Inferior parietal cortex (tissue), 1 donor: ENCODE results near the gene NRG3.

Source experiments
- DNase-seq: peaks from one replicate; pipeline ENCODE4 v3.0.0-alpha.2; 2016; ENCODE audit errors: extremely low spot score

Gene NRG3

DNA sequence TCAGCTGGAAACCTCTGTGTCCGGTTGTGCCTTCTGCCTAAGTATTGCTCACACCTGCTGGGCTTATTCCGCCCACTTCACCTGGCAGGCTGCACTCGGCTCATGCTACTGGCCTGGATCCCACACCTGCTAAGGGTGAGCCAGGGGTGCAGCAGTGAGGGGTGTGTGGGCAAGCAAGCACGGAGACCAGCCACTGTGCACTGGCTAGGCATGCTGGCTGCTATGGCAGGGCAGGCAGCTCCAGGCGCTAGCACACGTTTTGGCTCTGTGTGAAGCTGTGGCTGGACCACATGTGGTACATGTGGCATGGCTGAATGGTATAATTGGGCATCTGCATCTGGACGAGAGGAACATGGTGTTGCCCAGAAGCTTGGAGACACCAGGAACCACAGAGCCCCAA lies 940.7 kb downstream of the NRG3 start:
- no peak for DNase-seq

DNA sequence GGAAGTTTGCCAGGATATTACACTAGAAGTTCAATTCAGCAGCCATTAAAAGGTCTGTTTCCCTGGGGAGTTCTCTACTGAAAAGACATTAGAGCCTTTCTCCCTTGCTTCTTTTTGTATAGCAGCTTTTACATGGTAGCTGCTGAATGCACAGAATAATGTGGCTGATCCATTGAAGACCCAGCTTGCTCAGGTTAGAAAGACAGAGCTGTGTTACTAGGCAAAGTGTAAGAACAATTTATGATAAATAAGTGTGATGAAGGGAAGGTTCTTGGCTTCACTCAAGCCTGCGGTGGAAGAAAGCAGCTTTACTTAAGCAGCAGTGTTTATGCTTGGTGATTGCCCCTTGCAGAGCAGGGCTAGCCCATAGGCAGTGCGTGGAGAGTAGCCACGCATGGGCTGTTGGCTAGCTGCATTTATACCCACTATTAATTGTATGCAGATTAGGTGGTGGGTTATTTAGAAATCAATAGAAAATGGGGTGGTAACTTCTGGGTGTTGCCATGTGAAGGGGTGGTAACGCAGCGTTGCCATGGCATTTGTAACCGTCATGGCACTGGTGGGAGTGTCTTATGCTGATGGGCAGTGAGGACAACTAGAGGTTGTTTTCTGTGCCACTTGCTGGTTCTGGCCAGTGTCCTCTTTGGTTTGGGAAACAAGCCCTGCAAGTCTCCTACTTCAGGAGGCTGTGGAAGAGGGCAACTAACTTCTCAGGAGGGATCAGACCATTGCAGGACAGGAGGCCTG lies 942.9 kb downstream of the NRG3 start:
- DNase-seq = no peak

DNA sequence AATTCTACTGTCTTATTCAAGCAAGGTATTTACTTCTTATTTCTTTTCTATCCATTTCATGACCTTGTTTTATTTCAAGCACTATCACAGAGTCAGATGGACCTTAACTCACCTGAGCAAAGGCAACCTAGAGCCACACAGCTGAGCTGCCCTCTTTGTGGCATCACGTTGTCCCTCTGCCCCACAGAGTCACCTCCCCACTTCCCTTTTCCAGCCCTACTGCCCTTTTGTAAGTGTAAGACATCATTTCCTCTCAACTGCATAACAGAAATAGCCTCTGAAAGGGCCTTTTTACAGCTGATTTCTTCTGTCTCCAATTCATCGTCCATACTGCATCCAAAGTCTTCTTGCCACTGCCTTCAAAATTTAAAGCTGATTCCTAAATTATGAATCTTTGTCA lies 946.0 kb downstream of the NRG3 start:
- DNase-seq = no peak

DNA sequence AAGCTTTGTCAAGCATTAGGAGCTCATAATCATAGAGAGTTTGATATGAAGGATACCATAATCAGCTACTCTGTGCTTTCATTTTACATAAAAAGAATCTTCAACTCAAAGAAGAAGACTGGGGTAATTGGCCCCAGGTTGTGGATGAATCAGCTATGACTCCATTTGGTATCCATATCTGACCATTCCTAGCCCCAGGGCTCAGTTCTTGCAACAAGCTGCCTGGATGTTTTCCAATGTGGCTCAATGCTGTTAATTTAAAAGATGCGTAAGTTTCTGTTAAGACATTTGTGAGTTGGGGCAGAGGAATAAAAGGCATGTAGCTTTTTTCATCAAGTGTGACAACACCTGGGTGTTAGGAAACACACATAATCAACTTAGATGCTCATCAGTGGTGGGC lies 951.1 kb downstream of the NRG3 start:
- DNase-seq = no peak

DNA sequence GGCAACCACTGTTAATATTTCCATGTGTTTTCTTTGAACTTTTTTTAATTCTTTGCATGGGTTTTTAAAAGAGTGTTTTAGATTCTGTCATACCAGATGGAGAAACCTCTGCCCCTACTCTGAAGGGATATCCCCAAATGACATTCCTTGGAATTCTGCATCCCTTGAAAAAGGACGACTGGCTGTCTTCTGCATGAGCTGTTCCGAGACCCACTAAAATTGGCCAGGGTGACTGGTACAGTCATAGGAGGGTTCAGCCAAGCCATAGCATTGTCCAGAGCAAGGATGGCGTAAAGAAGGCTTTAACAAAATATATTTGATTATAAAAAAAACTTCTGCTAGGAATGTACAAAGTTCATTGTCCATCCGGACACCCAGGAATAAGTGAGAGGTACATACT lies 952.9 kb downstream of the NRG3 start:
- DNase-seq = no peak

DNA sequence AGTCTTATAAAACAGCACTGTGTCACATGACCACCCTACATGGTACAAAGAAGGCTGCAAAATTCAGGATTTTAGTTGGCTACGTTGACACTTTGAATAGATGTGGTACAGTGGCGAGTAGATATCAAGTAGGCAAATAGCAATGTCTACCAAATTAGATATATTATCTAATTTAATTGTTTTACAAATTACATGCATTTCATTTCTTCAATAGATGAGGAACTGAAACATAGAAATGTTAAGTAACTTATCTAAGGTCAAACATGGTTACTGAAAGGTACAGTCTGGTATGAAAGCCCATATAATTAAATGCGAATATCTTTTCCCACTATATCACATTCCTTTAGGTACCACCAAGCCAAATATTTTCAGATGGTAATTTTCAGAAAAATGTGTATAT lies 972.2 kb downstream of the NRG3 start:
- DNase-seq = no peak

DNA sequence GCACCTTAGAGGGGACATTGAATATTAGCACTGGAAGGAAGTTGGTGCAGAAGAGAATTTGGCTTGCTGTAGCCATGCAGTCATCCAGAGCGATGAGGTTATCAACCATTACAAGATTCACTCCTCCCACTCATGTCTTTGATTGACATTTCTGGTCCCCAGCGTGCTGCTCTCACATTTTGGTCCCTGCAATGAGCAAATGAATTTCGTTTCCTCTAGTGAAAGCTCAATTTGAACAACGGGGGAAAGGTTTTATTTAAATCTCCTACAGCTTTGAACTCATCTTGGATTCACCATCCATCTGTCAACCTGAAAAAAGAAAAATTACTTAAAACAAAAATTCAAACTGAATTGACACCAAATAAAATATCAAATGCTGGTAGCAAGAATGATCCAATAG lies 975.2 kb downstream of the NRG3 start:
- no peak for DNase-seq

DNA sequence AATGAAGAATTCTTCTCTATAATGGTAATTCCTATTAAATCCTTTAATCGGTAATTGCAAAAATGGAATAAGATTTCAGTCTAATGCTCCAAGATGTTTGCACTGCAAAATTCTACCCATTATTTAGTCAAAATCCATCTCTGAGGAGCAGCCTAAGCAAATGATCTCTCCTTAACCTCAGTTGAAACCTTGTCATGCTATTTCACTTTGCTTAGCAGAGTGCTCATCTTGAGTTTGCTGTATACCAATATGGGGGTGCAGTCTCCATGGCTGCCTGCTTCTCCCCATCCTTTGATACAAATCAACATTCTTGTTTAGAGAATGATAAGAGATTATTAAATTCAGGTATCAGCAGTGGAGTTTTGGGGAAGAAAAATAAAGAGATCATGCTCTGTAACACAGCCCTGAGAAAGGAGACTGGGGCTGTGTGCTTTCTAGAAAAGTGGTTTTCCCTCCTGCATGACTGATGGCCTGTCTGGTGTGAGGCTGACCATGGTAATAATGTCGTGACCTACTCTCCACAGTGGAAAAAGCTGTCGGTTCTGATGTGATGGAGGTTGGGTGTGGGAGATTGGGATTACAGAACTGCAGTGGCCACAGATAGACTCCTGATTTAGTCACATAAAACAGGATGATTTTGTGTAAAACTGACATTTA lies 982.1 kb downstream of the NRG3 start:
- DNase-seq = no peak

DNA sequence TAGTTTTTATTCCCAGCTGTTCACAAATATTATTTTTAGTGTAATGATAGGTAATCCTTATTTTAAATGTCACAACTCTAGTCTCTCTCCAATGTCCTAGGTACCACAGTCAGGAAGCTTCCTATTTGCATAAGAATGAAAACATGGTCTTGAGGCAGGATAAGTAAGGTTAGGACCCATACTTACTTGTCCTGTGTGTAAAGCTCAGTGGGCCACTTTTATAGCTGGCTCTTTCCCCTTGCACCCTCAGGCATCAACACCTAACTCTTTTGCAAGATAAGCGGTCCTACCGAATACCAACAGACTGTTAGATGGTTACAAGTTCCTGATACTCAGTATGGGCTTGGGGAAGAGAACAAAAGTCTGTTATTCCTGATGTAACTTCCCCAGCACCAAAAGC lies 986.9 kb downstream of the NRG3 start:
- DNase-seq = no peak

DNA sequence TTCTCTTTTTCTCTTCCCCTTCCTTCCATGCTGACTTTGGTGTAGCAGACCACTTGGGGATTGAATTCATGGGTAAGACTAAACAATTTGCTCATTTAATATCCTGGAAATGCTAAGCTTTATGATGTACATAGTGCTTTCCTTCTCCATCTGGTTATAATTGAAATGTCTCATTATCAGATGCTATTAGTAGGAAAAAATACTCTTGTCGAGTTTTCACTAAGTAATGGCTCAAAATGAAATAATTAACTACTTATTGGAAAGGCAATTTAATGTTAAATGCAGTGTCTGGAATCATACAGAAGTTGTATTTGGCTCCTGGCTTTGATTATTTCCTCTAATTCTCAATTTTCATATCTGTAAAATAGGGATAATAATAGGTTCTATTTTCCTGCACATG lies 990.4 kb downstream of the NRG3 start:
- DNase-seq = no peak

DNA sequence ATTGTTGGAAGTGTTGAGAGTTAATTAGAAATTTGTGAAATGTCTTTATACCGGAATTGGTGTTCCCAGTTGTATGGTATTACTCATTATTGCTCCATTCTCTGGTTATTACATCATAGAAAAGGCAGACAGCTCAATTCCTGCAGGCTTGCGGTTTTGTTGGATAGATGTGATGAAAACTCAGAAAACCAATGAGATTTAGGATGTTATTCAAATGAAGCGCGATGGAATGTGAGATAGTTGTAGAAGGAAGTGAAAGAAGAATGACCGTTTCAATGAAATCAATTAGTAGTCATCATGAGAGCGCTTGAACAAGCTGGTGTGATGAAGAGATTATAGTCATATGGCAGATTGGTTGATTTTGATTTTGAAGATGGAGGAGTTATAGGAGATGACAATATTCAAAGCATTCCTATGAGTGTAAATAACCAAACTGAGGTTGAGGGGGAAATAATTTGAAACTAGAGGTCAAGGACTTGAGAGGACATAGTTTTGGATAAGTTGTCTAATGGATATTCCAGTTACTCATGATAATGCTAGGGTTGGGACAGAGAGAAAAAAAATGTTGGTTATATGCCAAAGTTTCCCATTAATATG lies 991.5 kb downstream of the NRG3 start:
- DNase-seq = no peak

DNA sequence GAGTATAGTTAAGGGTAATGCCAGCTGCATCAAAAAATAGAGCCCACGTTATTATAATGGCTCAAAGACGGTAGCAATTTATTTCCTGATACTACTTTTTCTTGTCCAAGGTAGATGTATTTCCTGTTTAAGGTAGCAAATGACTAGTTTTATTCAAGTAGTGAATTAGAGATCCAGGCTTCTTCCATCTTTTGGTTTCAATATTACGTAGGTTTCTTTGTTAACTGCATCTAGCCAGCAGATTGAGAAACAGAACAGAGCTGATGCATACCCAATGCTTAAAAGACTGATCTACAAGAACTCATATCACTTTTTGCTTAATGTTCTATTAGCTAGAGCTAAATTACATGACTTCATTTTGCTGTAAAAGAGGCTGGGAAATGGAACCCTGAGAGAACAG lies 992.1 kb downstream of the NRG3 start:
- DNase-seq = no peak

DNA sequence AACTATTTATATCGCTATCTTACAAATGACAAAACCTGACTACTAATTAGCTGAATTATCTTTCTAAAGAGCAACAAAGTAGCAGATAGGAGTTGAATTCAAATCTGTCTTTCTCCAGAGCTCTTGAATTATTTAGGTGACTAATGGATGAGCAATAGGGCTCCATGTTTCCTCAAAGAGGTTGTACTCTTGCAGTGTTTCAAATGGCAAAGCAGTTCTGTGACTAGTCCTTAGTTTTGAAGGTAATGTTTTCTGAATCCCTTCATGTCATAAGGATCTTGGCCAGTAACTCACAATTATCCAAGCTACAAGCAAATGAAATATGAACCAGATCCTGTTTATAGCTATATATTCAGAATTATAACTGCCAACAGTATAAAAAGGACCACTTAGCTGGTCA lies 999.7 kb downstream of the NRG3 start:
- no peak for DNase-seq

DNA sequence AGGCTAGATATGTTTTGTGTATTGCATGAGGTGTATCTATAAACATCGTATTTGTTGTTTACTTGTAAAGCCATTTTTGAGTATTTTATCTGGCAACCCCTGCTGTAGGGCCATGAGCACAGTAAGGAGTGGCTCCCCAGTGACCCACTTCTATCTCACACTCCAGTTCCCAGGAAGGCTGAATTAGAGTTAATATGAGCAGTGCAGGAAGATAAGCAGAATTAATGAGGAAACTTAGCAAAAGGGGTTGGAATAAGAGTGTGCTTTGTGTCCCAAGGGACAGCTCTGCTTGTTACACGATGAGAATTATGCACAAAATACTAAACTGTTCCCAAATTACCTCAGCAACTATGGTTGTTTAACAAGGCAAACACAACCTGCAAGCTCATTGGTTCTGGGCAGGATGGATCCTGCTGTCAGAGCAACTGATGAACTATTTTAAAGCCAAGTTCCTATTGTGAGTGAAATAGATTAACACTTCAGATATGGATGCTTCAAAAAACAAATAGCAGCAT lies 1005.8 kb downstream of the NRG3 start:
- no peak for DNase-seq

DNA sequence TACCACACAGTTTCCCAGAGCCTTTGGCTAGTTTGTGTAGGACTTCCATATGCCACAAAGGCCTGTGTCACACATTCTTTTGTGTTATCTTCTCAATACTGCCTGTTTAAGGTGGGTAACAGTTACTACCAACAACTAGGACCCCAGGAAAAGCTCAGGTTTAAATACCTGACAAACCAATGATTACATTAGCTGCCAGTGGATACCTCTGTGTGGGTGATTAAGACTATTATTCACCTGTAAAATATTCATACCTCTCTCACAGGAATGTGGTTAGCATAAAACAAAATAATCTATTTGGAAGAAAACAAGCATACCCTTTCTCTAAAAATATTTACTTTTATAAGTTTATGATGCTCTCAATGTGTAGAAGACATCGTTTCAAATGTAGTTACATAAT lies 1007.7 kb downstream of the NRG3 start:
- DNase-seq = no peak

DNA sequence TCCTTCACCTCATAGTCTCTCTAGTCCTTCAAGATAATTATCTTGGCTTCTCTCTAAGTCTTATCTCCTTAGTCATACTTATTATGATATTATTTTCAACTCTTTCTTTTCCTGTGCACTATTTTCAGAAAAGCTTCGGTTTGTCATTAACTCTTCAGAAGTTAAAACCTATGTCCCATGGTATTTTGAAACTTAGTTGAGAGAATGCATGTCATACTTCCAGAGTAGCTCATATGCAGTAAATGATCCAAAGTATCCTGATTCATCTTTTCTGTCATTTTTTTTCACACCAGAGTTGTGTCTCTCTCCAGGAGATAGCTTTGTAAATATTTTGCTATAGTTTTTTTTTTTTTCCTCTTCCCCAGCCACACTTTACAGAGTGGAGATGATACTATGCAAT lies 1008.6 kb downstream of the NRG3 start:
- no peak for DNase-seq

DNA sequence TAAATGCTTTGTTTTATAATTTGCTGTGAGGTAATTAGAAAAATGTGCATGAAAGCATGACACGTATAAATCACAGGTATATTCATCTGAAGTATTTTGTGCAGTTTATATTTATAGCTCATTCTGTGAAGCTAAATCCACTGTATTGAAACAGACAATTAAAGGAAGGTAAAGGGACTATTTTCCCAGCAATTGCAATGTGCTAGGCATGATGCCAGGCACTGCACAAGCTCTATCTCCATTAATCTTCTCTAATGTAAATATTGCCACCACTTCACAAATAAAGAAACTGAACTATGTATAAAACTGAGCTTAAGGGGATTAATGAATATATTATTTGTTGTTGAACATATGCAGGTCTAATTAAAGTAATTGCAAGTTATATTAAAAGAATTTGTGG lies 1012.5 kb downstream of the NRG3 start:
- DNase-seq = no peak

DNA sequence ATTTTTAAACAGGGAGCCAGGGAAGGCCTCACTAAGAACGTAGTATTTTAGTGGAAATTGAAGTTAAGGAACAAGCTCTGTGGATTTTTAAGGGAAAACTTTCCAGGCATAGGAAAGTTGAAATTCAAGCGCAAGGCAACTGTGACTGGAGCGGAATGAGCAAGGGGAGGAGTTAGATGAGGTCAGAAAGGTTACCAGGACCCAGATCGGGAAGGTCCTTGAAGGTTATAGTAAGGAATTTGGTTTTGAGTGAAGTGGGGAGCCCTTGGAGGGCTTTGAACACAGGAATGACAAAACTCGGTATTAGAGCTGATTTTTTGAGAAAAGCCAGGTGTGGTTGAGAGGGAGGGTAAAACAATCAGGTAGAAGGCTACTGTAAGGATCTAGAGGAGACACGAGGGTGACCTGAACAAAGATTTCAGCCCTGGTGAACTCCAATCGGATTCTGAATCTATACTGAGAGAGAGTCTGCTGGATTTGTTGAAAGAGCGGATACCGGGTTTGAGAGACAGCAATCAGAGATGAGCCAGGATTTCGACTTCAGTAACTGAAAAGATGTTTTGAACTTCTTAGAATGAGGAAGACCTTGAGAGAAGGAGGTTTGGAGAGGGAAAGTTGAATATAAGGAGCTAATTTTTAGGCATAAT lies 1013.9 kb downstream of the NRG3 start:
- no peak for DNase-seq

DNA sequence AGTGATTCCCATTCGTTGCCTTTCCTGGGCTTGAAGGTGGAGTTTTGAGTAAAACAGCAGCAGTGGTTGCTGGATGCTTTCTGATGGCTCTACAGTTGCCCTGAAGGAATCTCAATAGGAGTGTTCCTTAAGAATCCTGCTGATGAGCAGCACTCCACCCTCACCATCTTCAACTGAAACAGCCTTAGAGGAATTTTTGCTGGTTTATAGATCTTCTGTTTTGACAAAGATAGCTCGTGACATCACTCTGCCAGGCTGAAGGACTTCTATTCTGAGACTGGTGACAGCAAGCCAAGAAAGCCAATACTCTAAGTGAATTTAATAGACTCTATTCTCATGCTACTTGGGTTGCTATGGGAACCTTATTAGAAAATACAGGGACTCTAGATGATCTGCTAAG lies 1014.7 kb downstream of the NRG3 start:
- DNase-seq = peak; percentile 70

DNA sequence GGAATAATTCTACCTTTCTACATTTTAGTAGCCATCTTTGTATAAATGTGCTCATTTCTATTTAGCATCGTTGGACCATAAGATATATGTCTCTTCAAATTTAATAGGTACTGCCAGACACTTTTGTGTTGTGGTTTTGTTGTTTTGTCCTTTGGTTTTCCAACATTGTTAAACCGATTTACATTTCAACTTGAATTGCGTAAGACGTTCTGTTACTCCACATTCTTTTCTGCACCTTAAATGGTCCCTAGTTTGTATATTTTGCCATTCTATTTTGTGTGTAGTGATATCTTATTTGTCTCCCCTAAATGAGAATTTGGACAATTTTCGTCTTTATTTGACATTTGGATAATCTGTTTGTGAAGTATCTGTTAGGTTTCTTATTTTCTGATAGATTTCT lies 1015.6 kb downstream of the NRG3 start:
- no peak for DNase-seq

DNA sequence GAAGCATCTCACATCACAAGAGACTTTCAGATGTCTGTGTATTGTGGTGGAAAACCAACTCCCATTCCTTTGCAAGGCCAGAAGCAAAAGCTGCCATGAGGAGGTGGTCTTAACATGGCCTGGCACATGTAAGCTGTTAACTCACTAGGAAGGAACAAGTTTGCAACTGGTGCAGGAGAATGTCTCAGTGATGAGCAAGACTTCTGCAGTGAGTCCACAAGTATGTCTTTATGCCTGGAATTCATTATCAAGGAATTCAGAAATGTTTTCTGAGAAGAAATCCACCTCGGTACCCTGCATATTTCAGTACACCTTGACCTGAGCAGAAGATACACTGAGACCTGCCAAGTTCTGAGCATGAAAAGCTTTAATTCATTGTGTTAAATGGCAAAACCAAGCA lies 1033.1 kb downstream of the NRG3 start:
- no peak for DNase-seq

DNA sequence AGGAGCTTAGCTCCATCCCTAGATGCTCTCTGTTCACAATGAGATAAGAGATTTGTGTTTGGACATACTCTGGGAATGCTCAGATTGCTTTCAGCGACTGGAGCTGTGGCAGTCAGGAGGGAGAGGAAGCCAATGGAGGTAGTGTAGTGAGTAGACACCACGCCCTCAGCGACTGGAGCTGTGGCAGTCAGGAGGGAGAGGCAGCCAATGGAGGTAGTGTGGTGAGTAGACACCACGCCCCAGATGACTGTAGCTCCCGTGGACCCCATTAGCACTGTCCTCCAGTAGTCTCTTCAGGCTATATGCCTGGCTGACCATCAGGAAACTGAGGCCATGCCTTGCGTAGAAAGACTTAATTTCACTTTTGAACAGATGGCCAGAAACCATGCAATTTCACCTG lies 1033.8 kb downstream of the NRG3 start:
- DNase-seq = no peak

DNA sequence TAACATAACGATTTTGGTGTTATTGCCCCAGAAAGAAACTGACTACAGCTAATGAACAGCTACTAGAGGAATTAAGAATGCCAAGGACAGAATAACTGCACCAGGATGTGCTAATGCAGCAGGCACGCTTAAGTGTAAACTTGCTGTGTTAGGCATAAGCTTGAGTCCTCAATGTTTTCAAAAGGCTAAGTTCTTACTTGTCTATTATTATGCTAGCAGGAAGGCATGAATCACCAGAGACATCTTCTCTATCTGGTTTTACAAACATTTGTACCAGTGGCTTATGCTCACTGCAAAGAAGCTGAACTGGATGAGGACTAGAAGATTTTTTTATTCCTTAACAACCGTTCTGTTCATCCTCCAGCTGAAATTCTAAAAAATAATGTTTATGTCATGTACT lies 1035.3 kb downstream of the NRG3 start:
- DNase-seq = no peak
